WTC11 (cell line): ENCODE results near the gene DDX21. TPM values are rescaled to one million over a fixed set of nuclear protein-coding genes. Genes with fewer than 3 reads are reported as not detected.

Experiments used
- ATAC-seq: fragments of 200-7000 bp; cut with Tn5 transposase; 2 replicates; pipeline ENCODE4 v1.10.0; 2021; ENCODE audit warnings: mild to moderate bottlenecking, moderate library complexity
- CTCF ChIA-PET: fragments of 300-600 bp; sonication (Branson Sonifier 250); formaldehyde crosslinking; loops from one replicate; lab custom pipeline; 2021; ENCODE audit warnings: antibody characterized with exemption; lab: Charles Lee
- POLR2A ChIA-PET: fragments of 350-600 bp; sonication (Branson Sonifier 250); formaldehyde crosslinking; loops from one replicate; lab custom pipeline; 2021; ENCODE audit warnings: antibody characterized with exemption; lab: Charles Lee
- DNase-seq: peaks from one replicate; pipeline ENCODE4 v3.0.0; 2021; ENCODE audit warnings: low spot score
- H3K27ac Mint-ChIP-seq: 2 replicates; pipeline ENCODE4 v1.8.0; 2021; ENCODE audit warnings: mixed read lengths
- H3K27me3 Mint-ChIP-seq: 2 replicates; pipeline ENCODE4 v1.8.0; 2021; ENCODE audit warnings: low read depth, mild to moderate bottlenecking, moderate library complexity, mixed read lengths
- H3K36me3 Mint-ChIP-seq: 2 replicates; pipeline ENCODE4 v1.8.0; 2021; ENCODE audit warnings: mixed read lengths
- H3K4me1 Mint-ChIP-seq: 2 replicates; pipeline ENCODE4 v1.8.0; 2022; ENCODE audit warnings: mixed read lengths
- H3K4me3 Mint-ChIP-seq: 2 replicates; pipeline ENCODE4 v1.8.0; 2021; ENCODE audit warnings: mild to moderate bottlenecking, moderate library complexity, mixed read lengths
- H3K9me3 Mint-ChIP-seq: 2 replicates; pipeline ENCODE4 v1.8.0; 2021; ENCODE audit warnings: mixed read lengths
- AFF4 ChIP-seq: sonication (generic); formaldehyde crosslinking; IDR thresholded peaks from 2 replicates; pipeline ENCODE4 v1.8.1; 2023; ENCODE audit warnings: mild to moderate bottlenecking, missing genetic modification reagents, borderline replicate concordance
- ATF6 ChIP-seq: sonication (generic); formaldehyde crosslinking; IDR thresholded peaks from 2 replicates; pipeline ENCODE4 v1.8.1; 2023; ENCODE audit warnings: mild to moderate bottlenecking, missing genetic modification reagents
- CDX4 ChIP-seq: fragments of 250-450 bp; sonication (Bioruptor Pico); IDR thresholded peaks from 2 replicates; pipeline ENCODE4 v1.9.0; 2021; ENCODE audit warnings: moderate library complexity, mild to moderate bottlenecking, inconsistent platforms, borderline replicate concordance
- E2F5 ChIP-seq: sonication (generic); formaldehyde crosslinking; IDR thresholded peaks from 2 replicates; pipeline ENCODE4 v1.8.1; 2022; ENCODE audit warnings: mild to moderate bottlenecking, moderate library complexity, missing genetic modification reagents
- EMX1 ChIP-seq: fragments of 250-450 bp; sonication (Bioruptor Pico); IDR thresholded peaks from 2 replicates; pipeline ENCODE4 v1.8.0; 2021; ENCODE audit warnings: mild to moderate bottlenecking
- ESRRA ChIP-seq: sonication (generic); formaldehyde crosslinking; IDR thresholded peaks from 2 replicates; pipeline ENCODE4 v1.8.1; 2022; ENCODE audit warnings: mild to moderate bottlenecking, missing genetic modification reagents, borderline replicate concordance
- FOXP1 ChIP-seq: sonication (generic); formaldehyde crosslinking; IDR thresholded peaks from 2 replicates; pipeline ENCODE4 v1.8.0; 2022; ENCODE audit warnings: missing genetic modification reagents, mild to moderate bottlenecking, moderate library complexity, borderline replicate concordance
- GABPB1 ChIP-seq: sonication (generic); formaldehyde crosslinking; IDR thresholded peaks from 2 replicates; pipeline ENCODE4 v1.8.1; 2023; ENCODE audit warnings: mild to moderate bottlenecking, missing genetic modification reagents
- HMGA2 ChIP-seq: fragments of 250-450 bp; sonication (Bioruptor Pico); IDR thresholded peaks from 2 replicates; pipeline ENCODE4 v1.4.0; 2021; ENCODE audit warnings: mild to moderate bottlenecking, moderate library complexity
- NFYB ChIP-seq: sonication (generic); formaldehyde crosslinking; conservative IDR thresholded peaks from 2 replicates; pipeline ENCODE4 v1.8.0; 2022; ENCODE audit warnings: low read depth, missing genetic modification reagents
- TEAD1 ChIP-seq: sonication (generic); formaldehyde crosslinking; IDR thresholded peaks from 2 replicates; pipeline ENCODE4 v1.8.0; 2022; ENCODE audit warnings: mild to moderate bottlenecking, missing genetic modification reagents
- ZBTB43 ChIP-seq: sonication (generic); formaldehyde crosslinking; IDR thresholded peaks from 2 replicates; pipeline ENCODE4 v1.8.1; 2023; ENCODE audit warnings: mild to moderate bottlenecking, missing genetic modification reagents
- ZNF263 ChIP-seq: sonication (generic); formaldehyde crosslinking; IDR thresholded peaks from 2 replicates; pipeline ENCODE4 v1.8.1; 2022; ENCODE audit warnings: low read depth, mild to moderate bottlenecking, moderate library complexity, missing genetic modification reagents
- ZNF423 ChIP-seq: fragments of 250-450 bp; sonication (Bioruptor Pico); IDR thresholded peaks from 2 replicates; pipeline ENCODE4 v2.1.2; 2022; ENCODE audit warnings: mild to moderate bottlenecking, moderate library complexity
- total RNA-seq: library from RNA; stranded (reverse); gene quantifications from 3 replicates; pipeline ENCODE4 v1.2.3, GENCODE V29; 2021
- TF ChIP-seq, protein P1 (sequence below): sonication (generic); formaldehyde crosslinking; IDR thresholded peaks from 2 replicates; pipeline ENCODE4 v1.8.1; 2022; ENCODE audit warnings: low read depth, missing genetic modification reagents, borderline replicate concordance
- TF ChIP-seq, protein P2 (sequence below): sonication (generic); formaldehyde crosslinking; IDR thresholded peaks from 2 replicates; pipeline ENCODE4 v1.8.1; 2022; ENCODE audit warnings: missing genetic modification reagents, borderline replicate concordance
- TF ChIP-seq, protein P3 (sequence below): fragments of 250-450 bp; sonication (Bioruptor Pico); IDR thresholded peaks from 2 replicates; pipeline ENCODE4 v1.8.0; 2021; ENCODE audit warnings: mild to moderate bottlenecking
- TF ChIP-seq, protein P4 (sequence below): sonication (generic); formaldehyde crosslinking; IDR thresholded peaks from 2 replicates; pipeline ENCODE4 v1.8.1; 2022; ENCODE audit warnings: low read depth, mild to moderate bottlenecking, moderate library complexity, missing genetic modification reagents, borderline replicate concordance
- TF ChIP-seq, protein P5 (sequence below): sonication (generic); formaldehyde crosslinking; IDR thresholded peaks from 2 replicates; pipeline ENCODE4 v1.8.1; 2023; ENCODE audit warnings: mild to moderate bottlenecking, missing genetic modification reagents, moderate library complexity

Gene DDX21
- total RNA-seq, 1 experiment from 2014 or later: 194 TPM

- peaks cover 16% of the 10 kb centered on the region for H3K36me3 Mint-ChIP-seq
- H3K27me3 Mint-ChIP-seq: no peaks in the 10 kb centered on the region
- TF ChIP-seq, protein P1, sequence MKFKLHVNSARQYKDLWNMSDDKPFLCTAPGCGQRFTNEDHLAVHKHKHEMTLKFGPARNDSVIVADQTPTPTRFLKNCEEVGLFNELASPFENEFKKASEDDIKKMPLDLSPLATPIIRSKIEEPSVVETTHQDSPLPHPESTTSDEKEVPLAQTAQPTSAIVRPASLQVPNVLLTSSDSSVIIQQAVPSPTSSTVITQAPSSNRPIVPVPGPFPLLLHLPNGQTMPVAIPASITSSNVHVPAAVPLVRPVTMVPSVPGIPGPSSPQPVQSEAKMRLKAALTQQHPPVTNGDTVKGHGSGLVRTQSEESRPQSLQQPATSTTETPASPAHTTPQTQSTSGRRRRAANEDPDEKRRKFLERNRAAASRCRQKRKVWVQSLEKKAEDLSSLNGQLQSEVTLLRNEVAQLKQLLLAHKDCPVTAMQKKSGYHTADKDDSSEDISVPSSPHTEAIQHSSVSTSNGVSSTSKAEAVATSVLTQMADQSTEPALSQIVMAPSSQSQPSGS: no peak
- TF ChIP-seq EMX1 (CRISPR knock-in tag) (no peak), ESRRA (no peak), FOXP1 (CRISPR knock-in tag) (no peak)
- TF ChIP-seq, protein P2, sequence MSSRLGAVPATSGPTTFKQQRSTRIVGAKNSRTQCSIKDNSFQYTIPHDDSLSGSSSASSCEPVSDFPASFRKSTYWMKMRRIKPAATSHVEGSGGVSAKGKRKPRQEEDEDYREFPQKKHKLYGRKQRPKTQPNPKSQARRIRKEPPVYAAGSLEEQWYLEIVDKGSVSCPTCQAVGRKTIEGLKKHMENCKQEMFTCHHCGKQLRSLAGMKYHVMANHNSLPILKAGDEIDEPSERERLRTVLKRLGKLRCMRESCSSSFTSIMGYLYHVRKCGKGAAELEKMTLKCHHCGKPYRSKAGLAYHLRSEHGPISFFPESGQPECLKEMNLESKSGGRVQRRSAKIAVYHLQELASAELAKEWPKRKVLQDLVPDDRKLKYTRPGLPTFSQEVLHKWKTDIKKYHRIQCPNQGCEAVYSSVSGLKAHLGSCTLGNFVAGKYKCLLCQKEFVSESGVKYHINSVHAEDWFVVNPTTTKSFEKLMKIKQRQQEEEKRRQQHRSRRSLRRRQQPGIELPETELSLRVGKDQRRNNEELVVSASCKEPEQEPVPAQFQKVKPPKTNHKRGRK (CRISPR knock-in tag): no peak
- TF ChIP-seq, protein P3, sequence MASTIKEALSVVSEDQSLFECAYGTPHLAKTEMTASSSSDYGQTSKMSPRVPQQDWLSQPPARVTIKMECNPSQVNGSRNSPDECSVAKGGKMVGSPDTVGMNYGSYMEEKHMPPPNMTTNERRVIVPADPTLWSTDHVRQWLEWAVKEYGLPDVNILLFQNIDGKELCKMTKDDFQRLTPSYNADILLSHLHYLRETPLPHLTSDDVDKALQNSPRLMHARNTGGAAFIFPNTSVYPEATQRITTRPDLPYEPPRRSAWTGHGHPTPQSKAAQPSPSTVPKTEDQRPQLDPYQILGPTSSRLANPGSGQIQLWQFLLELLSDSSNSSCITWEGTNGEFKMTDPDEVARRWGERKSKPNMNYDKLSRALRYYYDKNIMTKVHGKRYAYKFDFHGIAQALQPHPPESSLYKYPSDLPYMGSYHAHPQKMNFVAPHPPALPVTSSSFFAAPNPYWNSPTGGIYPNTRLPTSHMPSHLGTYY (CRISPR knock-in tag): no peak
- DNase-seq (no peak), ATAC-seq (peak; percentile 45)
- peaks cover 3% of the 10 kb centered on the region; the same call in 1 of the 2 replicates for H3K9me3 Mint-ChIP-seq
- ChIA-PET CTCF (interaction anchor here (0.9 to 2.0 kb wide), 9 partner anchors 14 to 453 kb away, joined by 3 to 7 read pairs (median 4); partner anchors contain the start of gene STOX1), POLR2A (no interaction called here)
- peaks cover 9% of the 10 kb centered on the region for H3K4me1 Mint-ChIP-seq
- H3K4me3 Mint-ChIP-seq: peak overlapping the region; percentile 99
- peak overlapping the region; percentile 99 for H3K27ac Mint-ChIP-seq
Observed at GRCh38 chr10:68955355-68955831, 577 bp upstream of the DDX21 start.

DNA sequence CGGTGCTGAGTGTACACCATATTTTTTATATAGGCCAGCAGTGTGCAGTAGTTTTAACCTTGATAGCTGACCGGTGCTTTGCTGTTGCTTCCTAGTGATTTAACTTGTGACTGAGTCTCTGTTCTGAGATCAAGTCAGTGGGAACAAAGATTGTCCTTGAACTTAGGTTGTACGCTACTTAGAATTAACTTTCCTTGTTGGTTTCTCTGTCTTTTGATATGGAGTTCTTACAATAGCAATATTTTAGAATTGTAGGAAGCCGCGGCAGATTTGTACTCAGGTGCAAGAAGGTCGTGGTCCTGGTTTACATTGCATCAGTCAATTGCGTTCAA, 1.3 kb downstream of the DDX21 start:
- CTCF ChIA-PET: interaction anchor here (0.9 to 1.8 kb wide), 2 partner anchors 24 to 451 kb away, joined by 3 to 5 read pairs; no protein-coding TSS in a partner anchor
- DNase-seq (no peak), ATAC-seq (no peak)
- Mint-ChIP-seq H3K27ac (peak overlapping the region; percentile 78), H3K27me3 (no peaks in the 10 kb centered on the region), H3K4me1 (peaks cover 9% of the 10 kb centered on the region), H3K36me3 (peaks cover 30% of the 10 kb centered on the region), H3K4me3 (peak overlapping the region; percentile 99), H3K9me3 (peaks cover 3% of the 10 kb centered on the region; the same call in 1 of the 2 replicates)
- POLR2A ChIA-PET: no interaction called here
- TF ChIP-seq GABPB1 (CRISPR knock-in tag) (no peak), TEAD1 (no peak), CDX4 (no peak), ZNF263 (no peak), E2F5 (no peak), ZNF423 (CRISPR knock-in tag) (no peak), NFYB (no peak), ZBTB43 (CRISPR knock-in tag) (no peak), HMGA2 (CRISPR knock-in tag) (no peak), AFF4 (CRISPR knock-in tag) (no peak), ATF6 (CRISPR knock-in tag) (no peak)
- TF ChIP-seq, protein P4, sequence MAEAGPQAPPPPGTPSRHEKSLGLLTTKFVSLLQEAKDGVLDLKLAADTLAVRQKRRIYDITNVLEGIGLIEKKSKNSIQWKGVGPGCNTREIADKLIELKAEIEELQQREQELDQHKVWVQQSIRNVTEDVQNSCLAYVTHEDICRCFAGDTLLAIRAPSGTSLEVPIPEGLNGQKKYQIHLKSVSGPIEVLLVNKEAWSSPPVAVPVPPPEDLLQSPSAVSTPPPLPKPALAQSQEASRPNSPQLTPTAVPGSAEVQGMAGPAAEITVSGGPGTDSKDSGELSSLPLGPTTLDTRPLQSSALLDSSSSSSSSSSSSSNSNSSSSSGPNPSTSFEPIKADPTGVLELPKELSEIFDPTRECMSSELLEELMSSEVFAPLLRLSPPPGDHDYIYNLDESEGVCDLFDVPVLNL: no peak
- TF ChIP-seq, protein P5, sequence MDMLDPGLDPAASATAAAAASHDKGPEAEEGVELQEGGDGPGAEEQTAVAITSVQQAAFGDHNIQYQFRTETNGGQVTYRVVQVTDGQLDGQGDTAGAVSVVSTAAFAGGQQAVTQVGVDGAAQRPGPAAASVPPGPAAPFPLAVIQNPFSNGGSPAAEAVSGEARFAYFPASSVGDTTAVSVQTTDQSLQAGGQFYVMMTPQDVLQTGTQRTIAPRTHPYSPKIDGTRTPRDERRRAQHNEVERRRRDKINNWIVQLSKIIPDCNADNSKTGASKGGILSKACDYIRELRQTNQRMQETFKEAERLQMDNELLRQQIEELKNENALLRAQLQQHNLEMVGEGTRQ (CRISPR knock-in tag): no peak
